Stimulated activated CD4-positive, alpha-beta T cell treated with anti-CD3 and anti-CD28 coated beads, Interleukin-12 subunit alpha, Interleukin-12 subunit beta, amount 100 ng/mL, for 4 hours (primary cell): Measurements from ENCODE around the gene FOXP1.

Experiments used
- DNase-seq: peaks from one replicate; pipeline ENCODE4 v3.0.0-alpha.2; 2020

The FOXP1 gene

DNA sequence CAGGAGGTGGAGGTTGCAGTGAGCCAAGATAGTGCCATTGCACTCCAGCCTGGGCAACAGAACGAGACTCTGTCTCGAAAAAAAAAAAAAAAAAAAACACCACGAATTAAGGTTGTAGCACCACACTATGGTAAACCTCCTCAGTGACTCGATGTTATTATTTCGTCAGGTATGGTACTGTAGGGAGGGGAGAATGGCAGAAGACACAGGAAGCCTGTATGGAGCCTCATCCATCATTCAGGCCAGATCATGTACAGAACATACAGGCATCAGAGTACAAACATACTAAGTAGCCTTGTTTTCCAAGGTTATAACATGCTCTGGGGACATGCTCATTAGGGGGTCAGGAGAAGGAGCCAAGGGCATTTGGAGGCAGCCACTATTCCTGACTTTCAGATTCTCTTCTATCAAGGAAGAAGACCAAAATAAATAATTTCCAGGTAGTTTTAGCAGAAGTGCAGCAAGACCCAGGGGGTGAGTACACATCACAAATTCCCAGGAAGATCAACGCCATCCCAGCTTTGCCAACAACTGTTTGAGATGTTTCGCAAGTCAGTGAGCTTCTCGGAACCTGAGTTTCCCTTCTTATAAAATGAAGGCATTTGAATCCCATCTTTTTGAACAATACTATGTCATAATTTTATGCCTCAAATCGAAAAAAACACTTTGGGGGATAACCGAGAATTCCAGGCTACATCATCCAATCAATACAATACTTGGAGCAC lies 79.8 kb downstream of the FOXP1 start:
- DNase-seq = no peak

DNA sequence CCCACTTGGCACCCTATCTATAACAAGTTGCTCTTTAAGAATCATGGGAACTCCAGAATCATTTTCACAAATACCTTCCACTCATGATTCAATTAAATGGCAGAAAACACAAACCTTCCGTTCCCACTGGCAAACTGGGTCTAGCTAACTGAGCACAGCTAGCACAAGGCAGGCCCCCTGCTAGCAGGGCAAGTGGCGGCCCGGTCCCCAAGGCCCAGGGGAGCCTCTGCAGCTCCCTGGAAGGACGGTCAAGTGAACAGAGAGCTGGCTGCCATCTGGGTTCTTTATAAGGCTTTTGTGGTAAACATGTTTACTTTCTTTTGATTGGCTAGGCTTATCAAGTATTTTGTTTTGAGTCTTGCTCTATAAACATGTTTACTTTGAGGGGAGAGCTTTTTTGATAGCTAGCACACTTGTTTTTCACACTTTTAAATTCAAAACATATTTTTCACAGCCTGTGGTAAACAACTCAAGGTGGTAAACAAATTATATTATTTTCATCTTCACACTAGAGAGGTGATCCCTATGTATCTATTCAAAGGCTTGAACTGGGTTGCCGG lies 81.4 kb downstream of the FOXP1 start:
- no peak for DNase-seq

DNA sequence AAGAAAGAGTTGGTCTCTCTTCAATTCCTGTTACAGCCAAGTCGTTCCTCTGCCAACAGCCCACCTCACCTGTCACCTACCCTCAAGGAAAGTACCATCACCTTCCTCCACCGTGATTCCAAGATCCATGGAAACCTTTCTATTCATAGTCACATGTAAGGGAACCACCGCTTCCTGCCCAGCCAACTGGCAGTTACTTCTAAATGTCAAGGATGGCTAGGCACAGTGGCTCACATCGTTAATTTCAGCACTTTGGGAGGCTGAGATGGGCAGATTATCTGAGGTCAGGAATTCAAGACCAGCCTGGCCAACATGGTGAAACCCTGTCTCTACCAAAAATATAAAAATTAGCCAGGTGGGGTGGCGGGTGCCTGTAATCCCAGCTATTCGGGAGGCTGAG lies 82.8 kb downstream of the FOXP1 start:
- no peak for DNase-seq

DNA sequence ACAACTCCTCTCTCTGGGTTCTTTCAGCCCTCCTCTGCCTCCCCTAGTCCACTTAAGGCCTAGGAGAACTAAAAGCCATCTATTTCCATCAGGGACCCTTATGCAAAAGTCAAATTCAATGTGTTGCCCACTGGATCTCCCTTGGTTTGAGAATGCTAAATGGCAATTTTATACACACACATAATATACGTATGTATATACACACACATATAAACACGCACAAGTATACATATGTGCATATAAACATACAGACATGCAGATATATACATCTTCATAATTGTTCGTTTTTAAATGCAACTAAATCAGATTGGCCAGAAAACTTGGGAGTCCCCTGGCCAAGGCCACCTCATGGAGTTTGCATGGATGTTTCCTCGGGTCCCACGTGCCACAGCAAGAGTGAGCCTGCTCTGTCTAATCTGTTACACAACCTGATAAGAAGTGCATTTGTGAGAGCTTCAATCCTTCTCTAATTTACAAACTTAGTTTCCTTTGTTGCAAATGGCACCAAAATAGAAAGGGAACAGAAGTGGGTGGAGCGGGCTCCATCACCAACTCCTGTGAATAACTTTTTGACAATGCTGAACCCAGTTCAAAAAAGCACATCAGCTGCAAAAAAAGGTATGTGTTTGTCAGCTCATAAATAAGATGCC lies 84.2 kb downstream of the FOXP1 start:
- no peak for DNase-seq

DNA sequence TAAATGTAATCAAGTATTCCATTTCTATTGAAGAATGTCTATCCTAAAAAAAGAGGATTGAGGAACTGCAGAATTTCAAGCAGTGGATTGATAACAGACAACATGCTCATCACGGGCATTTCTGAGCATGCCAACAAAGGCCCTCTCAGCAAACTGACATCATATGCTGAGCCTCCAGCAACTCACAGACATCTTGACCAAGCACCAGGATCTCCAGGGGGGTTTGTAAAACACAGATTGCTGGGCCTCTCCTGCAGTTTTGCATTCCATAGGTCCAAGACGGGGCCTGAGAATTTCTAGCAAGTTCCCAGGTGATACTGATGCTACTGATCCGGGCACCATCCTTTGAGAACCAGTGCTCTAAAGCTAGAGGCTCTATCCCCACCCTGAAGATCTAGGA lies 85.0 kb downstream of the FOXP1 start:
- DNase-seq = no peak

DNA sequence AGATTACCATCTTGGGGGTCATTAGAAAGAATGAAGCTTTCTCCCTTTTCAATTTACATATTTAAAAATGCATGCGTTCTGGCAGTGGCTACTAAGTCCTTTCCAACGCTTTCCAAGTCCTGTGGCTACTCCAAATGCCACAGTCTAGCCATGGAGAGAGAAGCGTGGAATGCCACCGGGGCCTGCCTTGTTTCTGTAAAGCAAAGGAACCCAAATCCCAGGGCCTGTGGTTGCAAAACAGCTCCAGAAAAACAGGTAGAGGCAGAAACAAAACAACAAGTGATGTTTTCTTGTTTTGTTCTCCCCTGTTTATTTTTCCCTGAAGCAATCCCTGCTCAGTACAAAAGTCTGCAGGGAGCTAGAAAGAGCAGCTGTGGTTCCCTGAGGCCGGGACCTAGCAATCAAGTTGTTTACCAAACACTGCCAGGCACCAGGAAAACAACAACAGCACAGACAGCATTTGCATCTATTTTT lies 85.5 kb downstream of the FOXP1 start:
- no peak for DNase-seq

DNA sequence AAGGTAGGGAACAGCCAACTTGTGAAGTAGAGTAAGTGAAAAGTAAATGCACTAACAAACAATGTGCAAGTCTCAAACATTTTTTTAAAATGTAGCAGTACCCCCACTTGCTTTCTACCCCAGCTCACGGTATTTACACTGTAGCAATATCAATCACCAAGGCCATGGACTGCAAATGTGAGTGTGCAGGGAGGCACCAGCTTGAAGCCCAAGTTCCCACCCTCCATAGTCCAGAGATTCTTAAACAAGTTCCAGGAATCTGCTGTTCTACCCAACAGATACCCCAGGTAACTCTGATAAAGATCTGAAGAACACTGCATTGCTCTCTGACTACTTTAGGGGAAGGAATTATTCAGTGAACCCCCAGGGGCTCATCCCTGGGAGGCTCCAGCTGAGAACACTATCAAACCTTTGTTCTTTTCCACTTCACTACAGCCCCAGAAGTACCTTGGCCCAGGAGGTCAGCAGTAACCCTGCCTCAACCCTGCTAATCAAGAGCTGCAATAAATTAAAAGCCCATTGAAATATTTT lies 86.1 kb downstream of the FOXP1 start:
- DNase-seq = no peak

DNA sequence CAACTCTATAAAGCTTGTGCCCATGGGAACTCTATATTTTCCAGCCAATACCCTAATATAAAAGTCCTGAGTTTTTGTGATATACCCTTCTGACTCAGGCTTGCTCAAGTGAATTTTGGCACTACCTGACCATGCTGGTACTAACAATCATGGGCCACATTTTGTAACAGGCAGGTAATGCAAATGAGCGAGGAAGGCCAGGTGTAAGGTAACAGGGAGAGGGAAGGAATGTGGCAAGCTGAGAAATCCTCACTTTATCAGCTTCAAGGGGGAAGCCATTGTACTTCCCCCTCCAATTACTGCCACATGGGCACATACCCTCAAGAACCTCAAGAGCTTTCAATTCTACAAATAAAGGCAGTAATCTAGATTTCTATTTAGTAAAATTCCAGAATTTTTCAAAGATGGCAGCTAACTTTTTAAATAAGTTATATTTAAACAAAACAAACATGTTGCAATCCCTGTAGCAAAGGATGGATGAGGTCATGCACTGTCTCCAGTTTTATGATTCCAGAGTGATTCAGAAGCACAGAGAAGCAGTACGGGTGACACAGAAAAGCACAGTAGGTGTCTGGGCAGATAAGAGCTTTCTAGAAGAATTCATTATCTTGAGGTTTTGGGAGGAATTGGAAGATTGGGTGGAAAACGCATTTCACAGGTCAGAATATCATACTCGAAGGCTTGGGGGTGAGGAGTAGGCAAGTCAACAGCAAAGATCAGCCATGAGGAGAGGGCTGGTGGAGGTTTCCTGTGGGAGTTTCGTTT lies 87.6 kb downstream of the FOXP1 start:
- no peak for DNase-seq

DNA sequence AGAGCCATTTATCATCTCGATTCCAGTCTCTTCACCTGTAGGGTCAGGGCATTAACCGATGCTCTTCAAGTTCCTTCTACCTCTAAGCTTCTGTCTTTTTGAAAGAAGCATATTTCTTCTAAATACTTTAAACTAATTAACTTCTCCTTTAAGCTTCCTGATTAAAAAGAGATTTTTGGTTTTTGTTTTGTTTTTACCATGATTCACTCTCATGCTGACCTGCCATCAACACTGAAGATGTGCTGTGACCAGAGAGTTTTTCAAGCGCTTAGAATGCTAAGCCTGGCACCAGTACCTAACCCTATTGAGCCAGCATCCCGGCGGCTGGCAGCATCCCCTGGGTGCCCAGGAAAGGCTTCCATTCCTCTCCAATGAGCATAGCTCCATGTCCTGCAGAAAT lies 89.3 kb downstream of the FOXP1 start:
- no peak for DNase-seq

DNA sequence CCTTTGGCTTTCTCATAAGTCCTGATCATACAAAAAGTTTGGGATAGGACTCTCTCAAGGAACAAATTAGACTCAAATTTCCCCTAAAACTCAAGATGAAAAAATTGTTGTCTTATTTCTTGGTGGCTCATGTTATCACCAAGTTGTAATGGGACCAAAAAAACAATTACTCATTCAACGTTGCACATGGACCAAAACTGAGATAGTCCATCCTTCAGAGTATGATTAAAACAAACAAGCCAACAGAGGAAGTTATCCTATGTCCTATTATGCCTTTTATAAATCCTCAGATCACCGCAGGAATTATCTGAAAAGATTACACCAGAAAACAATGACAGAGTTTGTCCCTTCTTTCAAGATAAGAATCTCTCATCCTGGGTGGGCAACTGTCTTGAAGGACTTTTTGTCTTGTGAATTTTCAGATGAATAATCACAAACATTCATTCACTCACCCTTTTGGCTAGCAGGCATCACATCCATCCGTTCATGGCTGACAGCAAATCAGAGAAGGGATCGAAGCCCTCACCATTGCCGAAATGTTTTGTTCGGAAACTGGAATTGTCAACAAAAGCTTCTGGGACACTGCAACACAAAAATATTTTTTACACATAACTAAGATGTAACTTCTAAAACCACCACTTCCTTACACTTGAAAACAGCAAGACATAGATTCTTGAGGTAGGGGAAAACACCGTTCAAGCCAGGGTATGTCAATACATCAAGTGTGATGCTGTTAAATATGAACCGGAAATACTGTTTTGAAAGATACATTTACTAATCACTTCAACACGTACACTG lies 90.4 kb downstream of the FOXP1 start:
- no peak for DNase-seq

DNA sequence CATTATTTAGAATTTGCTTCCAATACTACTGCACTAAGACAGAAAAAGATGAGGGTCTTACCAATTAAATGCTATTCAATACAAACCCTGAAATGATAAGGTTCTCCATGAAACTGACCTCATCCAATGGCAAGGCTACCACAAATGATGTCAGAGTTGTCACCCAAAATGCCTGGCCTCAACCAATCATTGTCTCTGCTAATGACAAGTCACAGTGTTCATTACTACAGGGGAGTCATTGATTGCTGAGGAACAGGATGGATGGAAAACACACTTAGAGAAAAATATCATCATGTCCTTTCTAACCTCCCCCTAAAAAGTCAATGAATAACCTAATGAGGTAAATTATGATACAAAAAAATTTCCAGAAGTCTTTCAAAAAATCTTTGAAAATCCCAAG lies 91.0 kb downstream of the FOXP1 start:
- DNase-seq = no peak

DNA sequence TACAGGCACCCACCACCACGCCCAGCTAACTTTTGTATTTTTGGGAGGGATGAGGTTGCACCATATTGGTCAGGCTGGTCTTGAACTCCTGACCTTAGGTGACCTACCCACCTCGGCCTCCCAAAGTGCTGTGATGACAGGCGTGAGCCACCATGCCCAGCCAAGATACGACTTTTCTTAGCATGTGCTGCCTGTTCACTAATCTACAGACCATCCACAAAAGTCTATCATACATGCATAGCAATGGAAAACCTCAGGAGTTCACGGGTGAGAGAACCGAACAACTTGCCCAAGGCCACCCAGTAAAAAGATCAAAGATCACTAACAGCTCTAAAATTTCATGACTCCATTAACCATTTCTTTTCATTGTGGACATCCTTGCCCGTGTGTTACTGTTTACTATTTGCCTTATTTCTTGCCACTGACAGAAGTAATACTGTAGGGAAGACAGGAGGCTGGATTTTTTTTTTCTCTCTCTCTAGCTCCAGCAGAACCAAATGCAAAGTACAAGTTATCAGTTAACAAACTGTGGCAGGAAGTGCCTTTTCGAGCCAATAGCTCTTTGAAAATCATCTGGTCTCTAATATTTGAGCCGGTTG lies 92.3 kb downstream of the FOXP1 start:
- DNase-seq = no peak

DNA sequence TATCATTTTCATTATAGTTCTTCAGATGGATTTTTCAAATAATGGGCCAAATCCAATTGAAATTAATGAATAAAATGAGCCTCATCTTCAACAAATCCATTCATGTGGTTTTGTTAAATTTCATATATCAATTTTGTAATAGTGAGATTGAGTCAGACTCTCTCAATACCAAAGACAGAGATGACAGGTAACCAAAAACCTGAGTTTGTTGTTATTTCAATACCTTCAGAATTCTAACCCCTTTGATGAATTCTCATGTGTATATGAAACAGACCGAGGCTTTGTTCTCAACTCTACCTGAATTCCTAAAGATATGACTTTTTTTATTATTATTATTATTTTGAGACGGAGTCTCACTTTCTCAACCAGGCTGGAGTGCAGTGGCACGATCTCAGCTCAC lies 92.8 kb downstream of the FOXP1 start:
- DNase-seq = no peak

DNA sequence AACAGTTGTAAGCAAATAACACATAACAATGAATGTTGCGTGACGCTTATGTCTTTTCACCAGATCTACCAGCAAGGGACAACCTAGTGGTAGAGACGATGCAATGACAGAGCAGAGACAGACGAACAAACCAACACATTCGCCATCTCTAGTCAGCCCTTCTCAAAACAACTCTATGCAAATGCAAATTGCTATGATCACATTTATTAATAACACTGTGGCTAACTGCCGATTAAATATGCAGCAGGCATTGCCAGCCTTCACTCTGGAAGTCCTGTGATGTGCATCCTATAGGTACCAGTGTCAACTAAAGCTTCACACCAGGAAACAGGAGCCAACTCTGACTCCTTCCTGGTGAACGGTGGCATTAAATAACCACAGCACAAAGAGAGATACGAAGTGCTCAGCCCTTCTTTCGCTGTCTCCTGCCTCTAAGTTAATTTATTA lies 94.2 kb downstream of the FOXP1 start:
- no peak for DNase-seq

DNA sequence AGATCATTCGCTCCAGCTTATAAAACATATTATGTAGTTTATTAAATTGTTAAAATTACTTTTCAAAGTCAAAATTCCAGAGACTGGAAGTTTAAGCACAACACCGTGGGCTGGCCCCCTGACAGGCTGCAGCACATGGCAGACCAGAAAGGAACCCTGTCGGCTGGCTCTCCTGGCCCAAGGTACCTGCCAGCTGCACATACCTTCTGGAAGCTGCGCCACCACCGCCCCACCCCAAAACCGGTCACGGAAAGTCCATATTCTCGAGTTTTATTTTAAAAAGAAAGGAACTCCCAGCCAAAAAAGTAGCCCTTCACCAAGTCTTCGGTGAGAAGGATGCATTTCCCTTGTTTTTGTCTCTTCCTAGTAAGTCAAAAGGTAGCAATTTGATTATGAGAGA lies 94.6 kb downstream of the FOXP1 start:
- DNase-seq = no peak

DNA sequence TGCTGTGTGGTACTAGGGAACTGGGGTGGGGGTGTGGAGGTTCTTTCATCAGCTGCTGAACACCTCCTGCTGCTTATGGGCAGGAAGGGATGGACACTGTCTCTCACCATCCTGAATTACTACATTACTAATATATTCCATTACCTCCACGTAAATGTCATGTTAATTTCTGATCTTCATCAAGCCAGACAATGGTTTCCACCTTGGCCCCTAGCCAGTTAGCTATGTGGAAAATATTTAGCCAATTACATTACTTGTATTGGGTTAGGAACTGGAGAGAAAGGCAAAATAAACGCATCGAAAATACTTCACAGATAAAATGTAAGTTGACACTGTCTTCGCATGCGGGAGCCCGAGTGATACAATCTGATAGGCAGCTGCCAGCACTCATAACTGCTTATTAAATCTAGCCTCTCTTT lies 95.1 kb downstream of the FOXP1 start:
- DNase-seq = no peak

DNA sequence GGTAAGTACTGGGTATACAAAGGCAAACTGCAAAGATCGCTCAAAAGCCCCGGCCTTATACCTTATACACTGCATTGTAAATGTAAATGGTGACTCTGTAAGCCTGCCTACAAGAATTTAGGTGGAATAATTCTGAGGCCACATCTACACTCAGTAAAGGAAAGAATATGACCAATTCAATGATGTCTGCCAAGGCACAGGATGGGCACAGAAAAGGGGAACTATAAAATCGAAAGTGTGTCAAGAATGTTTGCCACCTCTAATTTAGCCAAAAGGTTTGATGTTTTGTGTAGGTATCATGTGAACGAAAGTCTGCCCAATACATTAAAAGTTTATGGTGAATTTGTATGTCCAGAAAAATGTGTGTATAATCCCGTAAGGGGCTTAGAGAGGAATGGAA lies 96.1 kb downstream of the FOXP1 start:
- no peak for DNase-seq

DNA sequence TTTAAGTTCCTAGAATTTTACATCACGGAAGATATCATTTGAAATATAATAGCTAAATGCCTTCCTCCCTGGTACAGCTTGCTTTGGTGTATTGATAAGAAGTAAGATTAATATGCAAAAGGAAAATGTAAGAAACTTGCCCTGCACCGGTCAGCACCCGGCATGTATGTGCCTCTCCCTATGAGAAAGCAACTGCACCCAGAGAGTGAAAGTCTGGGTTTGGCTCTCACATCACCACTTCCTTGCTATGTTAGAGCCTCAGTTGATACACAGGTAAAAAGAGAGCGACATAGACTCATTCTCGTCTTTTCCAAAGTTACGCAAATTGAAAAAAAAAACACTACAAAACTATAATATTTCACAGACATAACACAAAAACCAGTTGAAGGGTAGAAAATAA lies 96.7 kb downstream of the FOXP1 start:
- DNase-seq = no peak

DNA sequence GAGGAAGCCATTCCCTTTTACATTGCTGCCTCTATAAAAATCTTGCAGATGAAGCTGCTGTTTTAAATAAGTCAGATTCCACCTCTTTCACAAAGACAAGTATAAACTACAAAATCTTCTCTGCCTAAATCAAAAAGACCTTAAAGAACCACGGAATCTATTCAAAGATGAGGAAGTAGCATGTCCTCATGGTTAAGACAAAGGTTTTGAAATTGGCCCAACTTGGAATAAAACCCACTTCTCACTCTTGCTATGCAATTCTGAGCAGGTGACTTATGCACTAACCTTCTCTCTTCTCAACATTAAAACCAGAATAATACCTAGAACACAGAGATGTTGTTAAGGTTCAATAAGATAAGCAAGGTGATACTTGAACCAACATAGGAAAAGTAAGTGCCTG lies 97.6 kb downstream of the FOXP1 start:
- DNase-seq = no peak

DNA sequence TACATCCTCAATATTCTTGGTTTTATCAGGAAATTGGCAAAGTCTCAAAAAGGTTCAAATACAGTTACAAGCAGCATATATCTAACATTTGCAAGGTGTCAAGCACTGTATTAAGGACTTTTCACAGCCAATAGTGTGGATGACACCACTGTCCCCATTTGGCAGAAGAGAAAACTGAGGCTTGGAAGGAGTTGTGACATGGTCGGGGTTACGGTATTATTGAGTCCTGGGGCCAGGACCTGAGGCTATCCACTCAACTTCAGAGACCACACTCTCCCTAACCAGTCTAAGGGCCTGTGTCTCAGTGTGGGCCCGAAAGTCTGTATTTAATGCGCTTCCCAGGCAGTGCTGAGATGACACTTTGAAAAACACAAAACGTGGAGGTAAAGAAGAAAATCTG lies 99.1 kb downstream of the FOXP1 start:
- DNase-seq = no peak

DNA sequence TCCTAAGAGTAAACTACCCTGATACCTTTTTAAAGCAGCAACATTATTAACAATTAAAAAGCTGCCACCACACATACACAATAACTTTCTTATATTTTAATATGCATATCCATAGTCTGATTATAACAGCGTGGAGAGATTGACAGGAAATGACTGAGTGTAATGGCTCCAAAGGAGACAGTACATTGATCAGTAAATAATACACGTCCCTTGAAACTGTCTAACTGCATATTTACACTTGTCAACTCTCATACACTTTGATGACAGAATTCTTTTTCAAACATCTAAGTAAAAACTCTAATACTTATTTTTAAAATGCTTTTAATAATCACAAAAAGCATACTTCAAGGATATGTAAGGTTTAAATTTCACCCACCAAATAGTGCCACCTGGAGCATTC lies 99.5 kb downstream of the FOXP1 start:
- DNase-seq = no peak

DNA sequence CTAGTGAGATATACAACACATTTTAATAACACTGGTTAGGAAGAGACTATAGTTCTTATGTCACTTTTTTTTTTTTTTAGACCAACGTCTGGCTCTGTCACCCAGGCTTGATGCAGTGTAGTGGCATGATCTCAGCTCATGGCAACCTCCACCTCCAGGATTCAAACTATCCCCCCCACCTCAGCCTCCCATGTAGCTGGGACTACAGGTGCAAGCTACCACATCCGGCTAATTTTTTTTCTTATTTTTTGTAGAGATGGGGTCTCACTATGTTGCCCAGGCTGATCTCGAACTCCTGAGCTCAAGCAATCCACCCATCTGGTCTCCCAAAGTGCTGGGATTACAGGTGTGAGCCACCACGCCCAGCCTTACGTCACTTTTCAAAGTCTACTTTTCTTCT lies 100.8 kb downstream of the FOXP1 start:
- no peak for DNase-seq
